Heart left ventricle (tissue), 13 donors: Measurements from ENCODE around the gene OR51B6.

Source experiments
- POLR2A ChIP-seq, 2 donors: fragments of 450-650 bp; IDR thresholded peaks; one replicate each; pipeline ENCODE4 v1.6.1; 2017; ENCODE audit warnings: antibody characterized with exemption in 2 of 2, mild to moderate bottlenecking in 2 of 2, moderate library complexity in 2 of 2
- TF ChIP-seq, protein P1 (sequence below), 12 donors: fragments of 200-600 bp; sonication (generic) in 4 of 12; IDR thresholded peaks; one replicate each; pipeline versions ENCODE4 v1.5.0 to v1.8.0; 2018 to 2022; ENCODE audit warnings: antibody characterized with exemption in 12 of 12, mild to moderate bottlenecking in 5 of 12
- donor health status: ischemic (EF 13 %, LVEDD 7.1; RV severe dilation, severe dysfunction).
- donor health status: DM: no; HTN: yes; CAD: no.
- donor health status: DM: no; HTN: no; CAD: no.
- donor health status: ischemic (EF 25% LVEDD 6.9; RV normal size, moderate dysfunction).
- donor health status: ischemic (EF 25% LVEDD 5.7; RV mildly dilated, moderate dysfunction).
- donor health status: ischemic (EF 35%, LVEDD 5.7; RV mildly dilated, moderate dysfunction).
- donor health status: nonischemic (EF 11% LVEDD 7.7; RV severe dilation, severe dysfunction).
- donor health status: DM: yes; HTN: yes; CAD: no.
- donor health status: PGD.
- donor health status: ischemic (EF 29% LVEDD 5.4; RV normal size, mild dysfunction).
- donor health status: nonischemic (EF 23%, LVEDD 6.1; RV moderate dilation, normal function).

DNA sequence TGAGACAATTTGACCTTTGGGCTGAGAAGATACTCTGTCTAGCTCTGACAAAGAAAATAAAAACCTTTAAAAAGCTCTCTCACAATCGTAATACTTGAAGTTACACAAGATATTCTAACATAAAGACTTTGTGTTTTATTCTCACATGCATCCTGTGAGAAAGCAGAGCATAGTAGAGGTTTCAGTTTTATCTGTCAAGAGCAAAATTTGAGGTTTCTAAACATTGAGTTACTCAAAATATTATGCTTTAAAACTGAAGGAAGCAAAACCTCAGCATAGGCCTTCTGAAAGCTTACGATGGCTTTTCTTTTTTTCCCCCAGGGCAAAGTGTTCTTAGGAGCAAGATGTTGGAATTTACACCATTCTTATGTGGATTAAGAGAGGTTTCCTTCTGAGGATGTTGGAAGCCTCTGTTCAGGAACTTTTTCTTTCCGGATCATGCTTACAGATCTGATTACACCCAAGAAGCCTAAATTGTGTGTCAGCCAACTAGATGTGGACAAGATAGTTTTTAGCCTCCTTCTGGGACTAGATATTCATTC, 17.3 kb downstream of the OR51B6 start:
- TF ChIP-seq, protein P1, sequence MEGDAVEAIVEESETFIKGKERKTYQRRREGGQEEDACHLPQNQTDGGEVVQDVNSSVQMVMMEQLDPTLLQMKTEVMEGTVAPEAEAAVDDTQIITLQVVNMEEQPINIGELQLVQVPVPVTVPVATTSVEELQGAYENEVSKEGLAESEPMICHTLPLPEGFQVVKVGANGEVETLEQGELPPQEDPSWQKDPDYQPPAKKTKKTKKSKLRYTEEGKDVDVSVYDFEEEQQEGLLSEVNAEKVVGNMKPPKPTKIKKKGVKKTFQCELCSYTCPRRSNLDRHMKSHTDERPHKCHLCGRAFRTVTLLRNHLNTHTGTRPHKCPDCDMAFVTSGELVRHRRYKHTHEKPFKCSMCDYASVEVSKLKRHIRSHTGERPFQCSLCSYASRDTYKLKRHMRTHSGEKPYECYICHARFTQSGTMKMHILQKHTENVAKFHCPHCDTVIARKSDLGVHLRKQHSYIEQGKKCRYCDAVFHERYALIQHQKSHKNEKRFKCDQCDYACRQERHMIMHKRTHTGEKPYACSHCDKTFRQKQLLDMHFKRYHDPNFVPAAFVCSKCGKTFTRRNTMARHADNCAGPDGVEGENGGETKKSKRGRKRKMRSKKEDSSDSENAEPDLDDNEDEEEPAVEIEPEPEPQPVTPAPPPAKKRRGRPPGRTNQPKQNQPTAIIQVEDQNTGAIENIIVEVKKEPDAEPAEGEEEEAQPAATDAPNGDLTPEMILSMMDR (IDR thresholded peaks at IDR 0.05), result no peak
- TF ChIP-seq POLR2A (IDR thresholded peaks at IDR 0.05), result no peak
